ENCODE measurements around the gene UEVLD. TPM values are rescaled to one million over a fixed set of nuclear protein-coding genes. Genes with fewer than 3 reads are reported as not detected.

The UEVLD gene
- total RNA-seq, 2 donors from 2014 or later: 28.1 to 37.1 TPM

- no peaks in the 10 kb centered on the region for H3K36me3 ChIP-seq
- TF ChIP-seq POLR2AphosphoS5 (IDR thresholded peaks at IDR 0.05): no peak
- no peak for TF ChIP-seq CTCF (IDR thresholded peaks at IDR 0.05)
- no peak for TF ChIP-seq POLR2A (IDR thresholded peaks at IDR 0.05)
Observed at GRCh38 chr11:18566406-18566805, 22.1 kb downstream of the UEVLD start.

GRCh38 chr11:18564149-18564548, 24.4 kb downstream of the UEVLD start:
- intact Hi-C loops (cut with DNase I): no loop called here
- H3K9me3 ChIP-seq: no peaks in the 10 kb centered on the region
- no peak overlapping the region for H3K27ac ChIP-seq
- TF ChIP-seq POLR2AphosphoS5 (IDR thresholded peaks at IDR 0.05) (no peak), CTCF (IDR thresholded peaks at IDR 0.05) (no peak), POLR2A (IDR thresholded peaks at IDR 0.05) (no peak)
- no peaks in the 10 kb centered on the region for H3K27me3 ChIP-seq (replicated peaks; ENCODE audit: insufficient read depth)
- no peak overlapping the region for H3K4me3 ChIP-seq
- no peaks in the 10 kb centered on the region for H3K4me1 ChIP-seq (replicated peaks)
- no peak for DNase-seq (ENCODE audit: low spot score)
- H3K36me3 ChIP-seq: no peaks in the 10 kb centered on the region

More at GRCh38 chr11:18566406-18566805, 22.1 kb downstream of the UEVLD start:
- intact Hi-C loops (cut with DNase I): no loop called here
- H3K27me3 ChIP-seq (replicated peaks; ENCODE audit: insufficient read depth): no peaks in the 10 kb centered on the region
- H3K27ac ChIP-seq: no peak overlapping the region
- no peak overlapping the region for H3K4me3 ChIP-seq
- no peaks in the 10 kb centered on the region for H3K9me3 ChIP-seq
- no peak for DNase-seq (ENCODE audit: low spot score)
- no peaks in the 10 kb centered on the region for H3K4me1 ChIP-seq (replicated peaks)

GRCh38 chr11:18563090-18563730, 25.3 kb downstream of the UEVLD start:
- no peak overlapping the region for H3K4me3 ChIP-seq
- TF ChIP-seq POLR2AphosphoS5 (IDR thresholded peaks at IDR 0.05): no peak
- TF ChIP-seq CTCF (IDR thresholded peaks at IDR 0.05): no peak
- no peak for TF ChIP-seq POLR2A (IDR thresholded peaks at IDR 0.05)

GRCh38 chr11:18548001-18548400, 40.5 kb downstream of the UEVLD start:
- intact Hi-C loops (cut with DNase I): no loop called here
- no peaks in the 10 kb centered on the region for H3K27me3 ChIP-seq (replicated peaks; ENCODE audit: insufficient read depth)
- H3K9me3 ChIP-seq: no peaks in the 10 kb centered on the region
- WGBS: 95% methylated on average over 2 of the region's 2 CpGs
- H3K4me3 ChIP-seq: no peak overlapping the region
- no peak for DNase-seq (ENCODE audit: low spot score)
- TF ChIP-seq CTCF (IDR thresholded peaks at IDR 0.05): no peak
- no peak overlapping the region for H3K27ac ChIP-seq
- H3K36me3 ChIP-seq: no peaks in the 10 kb centered on the region
- no peaks in the 10 kb centered on the region for H3K4me1 ChIP-seq (replicated peaks)

More at GRCh38 chr11:18563090-18563730, 25.3 kb downstream of the UEVLD start:
- H3K36me3 ChIP-seq: no peaks in the 10 kb centered on the region
- no peaks in the 10 kb centered on the region for H3K4me1 ChIP-seq (replicated peaks)
- WGBS: 91% methylated on average over 2 of the region's 2 CpGs
- H3K27ac ChIP-seq: no peak overlapping the region
- intact Hi-C loops (cut with DNase I): no loop called here
- no peaks in the 10 kb centered on the region for H3K27me3 ChIP-seq (replicated peaks; ENCODE audit: insufficient read depth)
- no peak for DNase-seq (ENCODE audit: low spot score)
- no peaks in the 10 kb centered on the region for H3K9me3 ChIP-seq

GRCh38 chr11:18540207-18541009, 48.1 kb downstream of the UEVLD start:
- no peaks in the 10 kb centered on the region for H3K9me3 ChIP-seq
- no peaks in the 10 kb centered on the region for H3K36me3 ChIP-seq
- TF ChIP-seq CTCF (IDR thresholded peaks at IDR 0.05): peak in 3 of 4 experiments; percentile 31 to 59 (median 54)
- no peak for TF ChIP-seq POLR2AphosphoS5 (IDR thresholded peaks at IDR 0.05)
- no peak overlapping the region for H3K4me3 ChIP-seq
- no peak for DNase-seq (ENCODE audit: low spot score)
- H3K4me1 ChIP-seq (replicated peaks): no peaks in the 10 kb centered on the region
- no peak overlapping the region for H3K27ac ChIP-seq
- 84% methylated on average over 1 of the region's 1 CpG for WGBS
- H3K27me3 ChIP-seq (replicated peaks; ENCODE audit: insufficient read depth): no peaks in the 10 kb centered on the region
- intact Hi-C loops (cut with DNase I): no loop called here
